Measurements from ENCODE around the gene NANS. TPM values are rescaled to one million over a fixed set of nuclear protein-coding genes. Genes with fewer than 3 reads are reported as not detected.
"Not testable (repeated sequence)": the region's sequence is repeated elsewhere in the genome, so short reads cannot be mapped to it uniquely, and the experiment has no call there.

The NANS gene
- total RNA-seq, 1 donor from 2014 or later: 117 TPM

DNA sequence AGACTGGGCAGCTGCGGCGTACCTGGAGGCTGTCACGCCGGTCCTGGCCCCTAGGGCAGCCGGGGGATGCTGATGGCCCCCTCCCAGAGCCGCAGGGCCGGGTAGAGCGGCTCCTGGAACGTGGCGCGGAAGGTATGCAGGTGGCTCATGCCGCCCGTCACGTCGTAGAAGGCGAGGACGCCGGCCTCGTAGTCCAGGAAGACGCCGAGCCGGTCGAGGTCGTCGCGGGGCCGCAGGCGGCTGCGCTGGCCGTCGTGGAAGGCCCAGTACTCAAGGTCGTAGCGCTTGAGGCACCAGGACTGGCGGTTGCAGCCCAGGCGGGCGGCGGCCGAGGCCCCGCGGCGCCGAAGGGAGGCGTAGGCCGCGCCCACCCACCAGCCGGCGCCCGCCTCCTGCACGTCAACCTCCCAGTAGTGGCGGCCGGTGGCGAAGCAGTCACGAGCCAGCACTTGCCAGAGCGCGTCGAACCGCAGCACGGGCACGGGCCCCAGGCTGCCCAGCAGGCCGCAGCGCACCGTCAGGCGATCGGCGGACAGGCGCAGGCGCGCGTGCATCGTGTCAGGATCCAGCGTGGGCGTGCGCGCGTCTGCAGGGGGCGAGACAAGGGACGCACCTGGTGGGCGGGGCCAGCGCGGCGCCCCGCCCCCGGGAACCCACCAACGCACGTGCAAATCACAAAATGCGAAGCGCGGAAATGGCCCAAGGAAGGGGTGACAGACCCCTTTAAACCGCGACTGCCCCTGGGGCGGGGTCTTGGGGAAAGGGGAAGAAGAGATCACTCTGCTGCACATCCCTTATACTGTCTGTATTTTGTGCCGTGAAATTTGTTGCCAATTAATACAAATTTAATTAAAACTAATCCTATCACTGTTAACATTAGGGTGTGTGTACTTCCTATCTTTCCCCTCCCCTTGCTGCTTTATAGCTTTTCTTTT, 31.2 kb downstream of the NANS start:
- no peak overlapping the region for H3K4me3 ChIP-seq (ENCODE audit: low read depth, low read length)
- TF ChIP-seq, protein P1, sequence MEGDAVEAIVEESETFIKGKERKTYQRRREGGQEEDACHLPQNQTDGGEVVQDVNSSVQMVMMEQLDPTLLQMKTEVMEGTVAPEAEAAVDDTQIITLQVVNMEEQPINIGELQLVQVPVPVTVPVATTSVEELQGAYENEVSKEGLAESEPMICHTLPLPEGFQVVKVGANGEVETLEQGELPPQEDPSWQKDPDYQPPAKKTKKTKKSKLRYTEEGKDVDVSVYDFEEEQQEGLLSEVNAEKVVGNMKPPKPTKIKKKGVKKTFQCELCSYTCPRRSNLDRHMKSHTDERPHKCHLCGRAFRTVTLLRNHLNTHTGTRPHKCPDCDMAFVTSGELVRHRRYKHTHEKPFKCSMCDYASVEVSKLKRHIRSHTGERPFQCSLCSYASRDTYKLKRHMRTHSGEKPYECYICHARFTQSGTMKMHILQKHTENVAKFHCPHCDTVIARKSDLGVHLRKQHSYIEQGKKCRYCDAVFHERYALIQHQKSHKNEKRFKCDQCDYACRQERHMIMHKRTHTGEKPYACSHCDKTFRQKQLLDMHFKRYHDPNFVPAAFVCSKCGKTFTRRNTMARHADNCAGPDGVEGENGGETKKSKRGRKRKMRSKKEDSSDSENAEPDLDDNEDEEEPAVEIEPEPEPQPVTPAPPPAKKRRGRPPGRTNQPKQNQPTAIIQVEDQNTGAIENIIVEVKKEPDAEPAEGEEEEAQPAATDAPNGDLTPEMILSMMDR (conservative IDR thresholded peaks at IDR 0.05; ENCODE audit: low read depth, low read length): no peak
- DNase-seq (ENCODE audit: low read depth): no peak

GRCh38 chr9:98090674-98091073, 34.1 kb downstream of the NANS start:
- not testable (repeated sequence) for H3K4me3 ChIP-seq (ENCODE audit: low read depth, low read length); DNase-seq (ENCODE audit: low read depth)

- TF ChIP-seq, protein P1 (conservative IDR thresholded peaks at IDR 0.05; ENCODE audit: low read depth, low read length): no peak
- no peak for DNase-seq (ENCODE audit: low read depth)
- no peak overlapping the region for H3K4me3 ChIP-seq (ENCODE audit: low read depth, low read length)
These were observed 35.4 kb downstream of the NANS start for GRCh38 chr9:98091735-98092612.

DNA sequence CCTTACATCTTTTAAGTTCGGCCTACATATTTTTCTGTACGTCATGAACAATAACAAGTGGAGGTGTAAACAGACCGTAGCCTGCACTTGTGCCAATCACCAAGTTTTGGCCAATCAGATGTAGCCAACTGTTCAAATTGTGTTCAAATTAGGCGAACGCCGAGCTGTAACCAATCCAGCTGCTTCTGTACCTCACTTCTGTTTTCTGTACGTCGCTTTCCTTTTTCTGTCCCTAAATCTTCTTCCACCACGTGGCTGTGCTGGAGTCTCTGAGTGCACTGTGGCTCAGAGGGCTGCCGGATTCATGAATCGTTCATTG, 36.0 kb downstream of the NANS start:
- DNase-seq (ENCODE audit: low read depth): no peak
- TF ChIP-seq, protein P1 (conservative IDR thresholded peaks at IDR 0.05; ENCODE audit: low read depth, low read length): no peak
- H3K4me3 ChIP-seq (ENCODE audit: low read depth, low read length): no peak overlapping the region

DNA sequence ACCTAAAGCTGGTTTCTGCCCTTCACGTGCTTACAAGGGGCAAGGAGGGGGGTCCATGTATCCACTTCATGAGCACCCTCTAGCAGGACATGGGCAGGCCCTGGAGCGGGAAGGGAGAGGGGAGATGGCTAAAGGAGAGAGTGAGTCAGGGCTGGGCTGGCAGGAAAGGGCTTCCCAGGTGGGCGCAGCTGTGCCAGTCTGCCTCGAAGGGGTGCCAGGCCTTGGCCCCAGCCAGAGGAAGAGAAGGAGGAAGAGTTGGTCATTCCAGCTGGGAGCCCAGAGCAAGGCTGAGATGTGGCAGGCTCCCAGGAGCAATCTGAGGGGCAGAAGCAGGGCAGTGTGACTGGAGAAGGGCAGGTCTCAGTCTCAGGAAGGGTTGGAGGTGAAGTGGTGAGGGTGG, 37.8 kb downstream of the NANS start:
- no peak for DNase-seq (ENCODE audit: low read depth)
- TF ChIP-seq, protein P1 (conservative IDR thresholded peaks at IDR 0.05; ENCODE audit: low read depth, low read length): no peak
- H3K4me3 ChIP-seq (ENCODE audit: low read depth, low read length): no peak overlapping the region

DNA sequence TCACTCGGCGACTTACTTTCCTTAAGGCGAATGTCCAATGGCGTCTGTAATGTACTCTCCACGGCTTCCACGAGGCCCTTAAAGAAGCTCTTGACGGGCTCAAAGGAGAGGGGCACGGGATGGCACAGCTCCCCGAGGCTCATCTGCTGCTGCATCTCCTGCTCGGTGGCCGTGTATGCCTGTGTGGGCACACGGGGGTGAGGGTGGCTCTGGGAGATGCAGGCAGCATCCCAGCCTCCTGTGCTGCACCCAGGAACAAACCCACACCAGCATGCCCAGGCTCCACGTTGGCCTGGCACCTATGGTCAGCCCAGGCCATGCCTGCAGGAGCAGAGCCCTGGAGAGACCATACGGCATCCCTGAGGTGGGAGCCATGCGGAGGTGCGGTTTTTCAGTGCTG, 38.3 kb downstream of the NANS start:
- TF ChIP-seq, protein P1 (conservative IDR thresholded peaks at IDR 0.05; ENCODE audit: low read depth, low read length): no peak
- no peak for DNase-seq (ENCODE audit: low read depth)
- no peak overlapping the region for H3K4me3 ChIP-seq (ENCODE audit: low read depth, low read length)

DNA sequence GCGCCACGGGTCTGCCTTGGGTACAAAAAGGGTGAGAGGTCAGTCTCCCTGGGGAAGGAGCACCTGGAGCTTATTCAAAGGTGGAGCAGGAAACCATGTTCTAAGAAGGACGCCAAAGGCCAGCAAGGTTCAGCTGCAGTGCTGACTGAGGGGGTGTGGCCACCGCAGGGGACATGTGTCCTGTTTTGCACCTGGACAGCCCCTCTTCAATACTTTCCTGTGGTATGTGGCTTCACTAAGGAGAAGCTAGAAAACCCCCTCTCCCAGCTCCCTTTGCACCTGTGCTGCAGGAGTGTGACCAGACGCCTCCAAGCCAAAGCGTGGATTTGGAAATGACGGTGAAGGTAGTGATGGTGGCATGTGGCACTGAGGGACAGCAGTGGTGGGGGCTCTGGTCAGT, 38.9 kb downstream of the NANS start:
- TF ChIP-seq, protein P1 (conservative IDR thresholded peaks at IDR 0.05; ENCODE audit: low read depth, low read length): no peak
- H3K4me3 ChIP-seq (ENCODE audit: low read depth, low read length): no peak overlapping the region
- no peak for DNase-seq (ENCODE audit: low read depth)
